Lung (tissue), 12 donors: ENCODE measurements around the gene NHERF2. TPM values are rescaled to one million over a fixed set of nuclear protein-coding genes. Genes with fewer than 3 reads are reported as not detected.

Experiments used
- ATAC-seq: fragments of 200-7000 bp; cut with Tn5 transposase; one replicate; pipeline ENCODE4 v1.9.1; 2020; ENCODE audit warnings: moderate number of reproducible peaks; ENCODE audit not compliant: insufficient read depth, low FRiP score
- DNase-seq, 3 donors: peaks; one replicate each; pipeline ENCODE4 v3.0.0-alpha.2; 2013 to 2017
- H3K27ac ChIP-seq, 2 donors: one replicate each; pipeline ENCODE4 v1.5.1; 2013; ENCODE audit warnings: mild to moderate bottlenecking in 2 of 2, moderate library complexity in 2 of 2, control low read depth in 1 of 2, inconsistent platforms in 1 of 2, low read depth in 1 of 2, low read length in 1 of 2
- H3K27me3 ChIP-seq, 3 donors: one replicate each; pipeline ENCODE4 v1.5.1; 2013; ENCODE audit warnings: low read length in 2 of 3; ENCODE audit not compliant: control insufficient read depth in 3 of 3, insufficient read depth in 3 of 3
- H3K36me3 ChIP-seq, 4 donors: one replicate each; pipeline ENCODE4 v1.5.1; 2013; ENCODE audit warnings: low read length in 4 of 4, mild to moderate bottlenecking in 1 of 4, moderate library complexity in 1 of 4; ENCODE audit not compliant: control insufficient read depth in 4 of 4, insufficient read depth in 4 of 4
- H3K4me1 ChIP-seq, 5 donors: one replicate each; pipeline ENCODE4 v1.5.1; 2013; ENCODE audit warnings: low read length in 5 of 5, mild to moderate bottlenecking in 2 of 5, moderate library complexity in 1 of 5; ENCODE audit not compliant: control insufficient read depth in 5 of 5, insufficient read depth in 5 of 5
- H3K4me3 ChIP-seq: one replicate; pipeline ENCODE4 v1.5.1; 2013; ENCODE audit warnings: mild to moderate bottlenecking, control low read depth, moderate library complexity
- H3K9ac ChIP-seq, 2 donors: one replicate each; pipeline ENCODE4 v1.5.1; 2013; ENCODE audit warnings: low read length in 2 of 2, control low read depth in 1 of 2; ENCODE audit not compliant: insufficient read depth in 1 of 2
- H3K9me3 ChIP-seq, 4 donors: one replicate each; pipeline ENCODE4 v1.5.1; 2013; ENCODE audit warnings: low read length in 3 of 4, mild to moderate bottlenecking in 1 of 4, moderate library complexity in 1 of 4; ENCODE audit not compliant: control insufficient read depth in 4 of 4, insufficient read depth in 3 of 4
- CTCF ChIP-seq: IDR thresholded peaks from 2 replicates; pipeline ENCODE4 v1.5.1; 2012; ENCODE audit warnings: mild to moderate bottlenecking; ENCODE audit errors: control extremely low read depth, extremely low read depth
- WGBS, 2 donors: extraction: QIAGEN DNeasy Blood & Tissue Kit; methylation state at CpG; one replicate each; pipeline ENCODE4 v1.1.7; 2013; 5-methylcytosine and 5-hydroxymethylcytosine counted together
- polyA plus RNA-seq, 2 donors: library from polyadenylated mRNA; stranded (reverse); fragments of 200-250 nt; gene quantifications; one replicate each; pipeline ENCODE4 v1.2.1, GENCODE V29; 2013
- total RNA-seq, 2 donors: library from RNA; depleted of rRNA in 1 of 2; stranded (reverse); fragments of >200 nt in 1 of 2; gene quantifications; one replicate each; pipeline ENCODE4 v1.2.1, GENCODE V29; 2014 to 2021
- donor health status: control.
- donor health status: control.
- donor health status: Bipolar disorder and iron deficiency.
- donor health status: healthy.
- donor health status: DM: yes; HTN: yes; CAD: no.

Gene NHERF2
- total and polyA plus RNA-seq, 4 donors = 142 to 468 (median 245) TPM

GRCh38 chr16:2015117-2015946 is 11.4 kb upstream of the NHERF2 start:
- peak overlapping the region in 1 of 2 donors; percentile 13 for H3K9ac ChIP-seq
- peaks cover 0 to 12% (median 5%) of the 10 kb centered on the region in 5 donors for H3K4me1 ChIP-seq
- ATAC-seq (peak; percentile 62), DNase-seq (no peak)
- H3K27ac ChIP-seq = peak overlapping the region in 1 of 2 donors; percentile 11
- no peak overlapping the region for H3K4me3 ChIP-seq
- H3K27me3 ChIP-seq = peaks cover 0 to 7% (median 4%) of the 10 kb centered on the region in 3 donors
- H3K9me3 ChIP-seq = no peaks in the 10 kb centered on the region
- no peaks in the 10 kb centered on the region for H3K36me3 ChIP-seq
- WGBS, 2 donors = 76 to 84% methylated on average over 24 of the region's 24 CpGs
- no peak for TF ChIP-seq CTCF

- DNase-seq (no peak), ATAC-seq (no peak)
- no peaks in the 10 kb centered on the region for H3K36me3 ChIP-seq
- WGBS, 2 donors = 90 to 92% methylated on average over 7 of the region's 7 CpGs
- H3K9ac ChIP-seq = peak overlapping the region in 1 of 2 donors; percentile 13
- H3K4me1 ChIP-seq = peaks cover 0 to 11% (median 0%) of the 10 kb centered on the region in 5 donors
- H3K27ac ChIP-seq = peak overlapping the region in 1 of 2 donors; percentile 11
- H3K9me3 ChIP-seq = no peaks in the 10 kb centered on the region
- no peak for TF ChIP-seq CTCF
- peaks cover 2 to 7% (median 4%) of the 10 kb centered on the region in 3 donors for H3K27me3 ChIP-seq
- H3K4me3 ChIP-seq = no peak overlapping the region
Observed at GRCh38 chr16:2015947-2016208, 10.8 kb upstream of the NHERF2 start.

DNA sequence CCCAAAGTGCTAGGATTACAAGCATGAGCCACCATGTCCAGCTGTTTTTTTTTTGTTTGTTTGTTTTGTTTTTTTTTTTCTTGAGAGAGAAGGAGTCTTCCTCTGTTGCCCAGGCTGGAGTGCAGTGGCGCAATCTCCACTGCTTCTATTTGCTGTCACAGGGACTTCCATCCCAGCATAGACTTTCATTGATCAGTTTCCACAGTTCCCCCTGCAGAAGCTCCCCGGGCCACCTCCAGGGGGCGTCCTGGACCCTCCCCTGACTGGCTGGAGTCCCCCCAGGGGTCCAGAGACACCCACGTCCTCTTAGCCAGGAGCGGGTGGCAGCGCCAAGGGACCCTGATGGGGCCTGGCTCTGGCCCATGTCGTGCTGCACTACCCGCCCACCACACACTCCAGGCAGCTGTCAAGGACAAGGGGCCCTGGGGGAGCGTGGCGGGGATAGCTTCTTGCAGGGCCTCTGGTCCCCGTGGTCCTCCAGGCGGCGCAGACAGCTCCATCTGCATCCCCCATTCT is 10.2 kb upstream of the NHERF2 start:
- Histone ChIP-seq H3K27ac (no peak overlapping the region), H3K4me3 (no peak overlapping the region), H3K9ac (no peak overlapping the region), H3K4me1 (peaks cover 0 to 11% (median 0%) of the 10 kb centered on the region in 5 donors), H3K9me3 (no peaks in the 10 kb centered on the region), H3K27me3 (peaks cover 4 to 7% (median 4%) of the 10 kb centered on the region in 3 donors), H3K36me3 (no peaks in the 10 kb centered on the region)
- peak; percentile 4 for TF ChIP-seq CTCF
- WGBS, 2 donors = 46 to 47% methylated on average over 13 of the region's 13 CpGs
- DNase-seq (peak; percentile 47 to 64 (median 55)), ATAC-seq (no peak)
